Parathyroid adenoma (tissue), 2 donors: ENCODE results near the gene MGAT1.

ENCODE experiments used
- H2AFZ ChIP-seq: fragments of 300-600 bp; sonication (generic); one replicate; pipeline ENCODE4 v1.7.0; 2017; ENCODE audit warnings: antibody characterized with exemption, mild to moderate bottlenecking
- H3K27ac ChIP-seq: fragments of 300-600 bp; sonication (generic); one replicate; pipeline ENCODE4 v1.7.0; 2017
- H3K27me3 ChIP-seq: fragments of 300-600 bp; sonication (generic); one replicate; pipeline ENCODE4 v1.7.0; 2017; ENCODE audit warnings: low read length; ENCODE audit not compliant: control insufficient read depth, insufficient read depth
- H3K36me3 ChIP-seq: fragments of 300-600 bp; sonication (generic); one replicate; pipeline ENCODE4 v1.7.0; 2017; ENCODE audit warnings: low read length; ENCODE audit not compliant: control insufficient read depth, insufficient read depth
- H3K4me1 ChIP-seq: fragments of 300-600 bp; sonication (generic); one replicate; pipeline ENCODE4 v1.7.0; 2017; ENCODE audit warnings: control low read depth
- H3K4me2 ChIP-seq: fragments of 300-600 bp; sonication (generic); one replicate; pipeline ENCODE4 v1.7.0; 2017; ENCODE audit warnings: low read length
- H3K4me3 ChIP-seq: fragments of 300-600 bp; sonication (generic); one replicate; pipeline ENCODE4 v1.7.0; 2017; ENCODE audit warnings: low read depth, low read length
- H3K79me2 ChIP-seq: fragments of 300-600 bp; sonication (generic); one replicate; pipeline ENCODE4 v1.7.0; 2017; ENCODE audit warnings: control low read depth
- H3K9ac ChIP-seq: fragments of 300-600 bp; sonication (generic); one replicate; pipeline ENCODE4 v1.7.0; 2017; ENCODE audit warnings: mild to moderate bottlenecking
- H3K9me3 ChIP-seq: fragments of 300-600 bp; sonication (generic); one replicate; pipeline ENCODE4 v1.7.0; 2017; ENCODE audit warnings: low read length; ENCODE audit not compliant: control insufficient read depth
- CTCF ChIP-seq: fragments of 300-600 bp; sonication (generic); IDR thresholded peaks from one replicate; pipeline ENCODE4 v1.7.0; 2017; ENCODE audit warnings: antibody characterized with exemption, mild to moderate bottlenecking
- donor health status: primary hyperparathyroidism.

MGAT1 gene

GRCh38 chr5:180839227-180839626 lies 36.6 kb upstream of the MGAT1 start:
- no peak for TF ChIP-seq CTCF
- Histone ChIP-seq H3K4me1 (no peaks in the 10 kb centered on the region), H3K27ac (no peak overlapping the region), H3K27me3 (no peaks in the 10 kb centered on the region), H2AFZ (no peak overlapping the region), H3K79me2 (peaks cover 5% of the 10 kb centered on the region), H3K9ac (no peak overlapping the region), H3K4me3 (no peak overlapping the region), H3K36me3 (no peaks in the 10 kb centered on the region), H3K4me2 (no peak overlapping the region), H3K9me3 (no peaks in the 10 kb centered on the region)

GRCh38 chr5:180837478-180837877 lies 34.9 kb upstream of the MGAT1 start:
- Histone ChIP-seq H2AFZ (no peak overlapping the region), H3K4me3 (no peak overlapping the region), H3K4me2 (no peak overlapping the region), H3K36me3 (no peaks in the 10 kb centered on the region), H3K4me1 (peaks cover under 1% of the 10 kb centered on the region), H3K27ac (no peak overlapping the region), H3K79me2 (peaks cover 18% of the 10 kb centered on the region), H3K9me3 (no peaks in the 10 kb centered on the region), H3K27me3 (no peaks in the 10 kb centered on the region), H3K9ac (no peak overlapping the region)
- TF ChIP-seq CTCF, result no peak

GRCh38 chr5:180832638-180833068 lies 30.0 kb upstream of the MGAT1 start:
- H3K4me2 ChIP-seq, result peak overlapping the region; percentile 85
- H2AFZ ChIP-seq, result no peak overlapping the region
- H3K79me2 ChIP-seq, result peaks cover 23% of the 10 kb centered on the region
- no peaks in the 10 kb centered on the region for H3K9me3 ChIP-seq
- peak overlapping the region; percentile 99 for H3K27ac ChIP-seq
- peak overlapping the region; percentile 78 for H3K4me3 ChIP-seq
- no peak overlapping the region for H3K9ac ChIP-seq
- no peaks in the 10 kb centered on the region for H3K36me3 ChIP-seq
- TF ChIP-seq CTCF, result no peak
- H3K27me3 ChIP-seq, result no peaks in the 10 kb centered on the region
- peaks cover 9% of the 10 kb centered on the region for H3K4me1 ChIP-seq

GRCh38 chr5:180831139-180832093 lies 28.8 kb upstream of the MGAT1 start:
- TF ChIP-seq CTCF, result no peak
- Histone ChIP-seq H3K79me2 (peaks cover 21% of the 10 kb centered on the region), H3K27me3 (no peaks in the 10 kb centered on the region), H3K27ac (peak overlapping the region; percentile 99), H3K36me3 (no peaks in the 10 kb centered on the region), H3K9me3 (no peaks in the 10 kb centered on the region), H3K4me1 (peaks cover 9% of the 10 kb centered on the region), H3K9ac (peak overlapping the region; percentile 99), H3K4me3 (peak overlapping the region; percentile 78), H3K4me2 (peak overlapping the region; percentile 85), H2AFZ (peak overlapping the region; percentile 98)
